WTC11 (cell line): ENCODE data around the gene MTCL1.

Source experiments
- CTCF ChIP-seq: fragments of 200-600 bp; IDR thresholded peaks from 2 replicates; pipeline ENCODE4 v1.8.0; 2022; ENCODE audit warnings: antibody characterized with exemption
- ZNF396 ChIP-seq: fragments of 250-450 bp; sonication (Bioruptor Pico); IDR thresholded peaks from 2 replicates; pipeline ENCODE4 v1.8.0; 2021; ENCODE audit warnings: mild to moderate bottlenecking, moderate library complexity, borderline replicate concordance

- TF ChIP-seq ZNF396 (no peak), CTCF (no peak)
Observed at GRCh38 chr18:8868276-8868675, 162.9 kb downstream of the MTCL1 start.
